KG1 (cell line): ENCODE results near the gene CEP85L.
"Not testable (repeated sequence)": the region's sequence is repeated elsewhere in the genome, so short reads cannot be mapped to it uniquely, and the experiment has no call there.

Experiments
- DNase-seq: peaks from one replicate; lab custom pipeline; 2025; lab: John Stamatoyannopoulos, UW

CEP85L gene

DNA sequence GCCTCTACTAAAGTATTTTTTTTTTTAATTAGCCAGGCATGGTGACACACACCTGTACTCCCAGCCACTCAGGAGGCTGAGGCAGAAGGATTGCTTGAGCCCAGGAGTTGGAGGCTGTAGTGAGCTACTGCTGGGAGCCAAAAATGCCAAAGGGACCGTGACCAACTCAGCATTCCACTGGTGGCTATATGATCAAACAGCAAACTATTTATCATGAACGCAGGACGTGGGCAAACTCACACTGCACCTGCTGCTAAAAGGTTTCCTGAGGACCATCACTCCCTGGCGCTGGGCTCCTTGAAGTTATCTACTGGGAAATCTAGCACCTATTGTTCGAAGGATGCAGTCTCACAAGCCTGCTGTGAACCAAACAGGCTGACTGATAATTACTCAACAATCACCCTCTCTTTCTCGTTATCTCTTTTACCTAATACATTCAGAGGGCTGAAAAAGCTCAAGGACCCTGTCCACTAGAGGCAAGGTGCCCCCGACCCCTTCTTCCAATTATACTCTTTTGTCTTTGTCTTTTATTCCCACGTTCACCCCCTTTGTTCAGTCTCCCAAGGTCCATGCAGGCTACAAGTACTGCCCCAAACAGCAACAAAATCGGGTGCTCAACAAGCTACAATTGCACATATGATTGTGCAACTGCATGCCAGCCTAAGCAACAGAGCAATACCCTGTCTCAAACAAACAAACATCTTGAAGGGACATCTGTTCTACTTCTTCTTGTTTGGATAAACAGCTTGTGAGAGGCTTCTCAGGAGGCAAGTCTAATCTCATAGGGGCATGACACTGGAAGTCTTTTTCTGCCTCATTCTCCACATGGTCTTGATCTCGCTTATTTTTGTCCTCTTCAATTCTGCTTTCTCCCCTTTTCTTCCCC, 151.0 kb downstream of the CEP85L start:
- no peak for DNase-seq

DNA sequence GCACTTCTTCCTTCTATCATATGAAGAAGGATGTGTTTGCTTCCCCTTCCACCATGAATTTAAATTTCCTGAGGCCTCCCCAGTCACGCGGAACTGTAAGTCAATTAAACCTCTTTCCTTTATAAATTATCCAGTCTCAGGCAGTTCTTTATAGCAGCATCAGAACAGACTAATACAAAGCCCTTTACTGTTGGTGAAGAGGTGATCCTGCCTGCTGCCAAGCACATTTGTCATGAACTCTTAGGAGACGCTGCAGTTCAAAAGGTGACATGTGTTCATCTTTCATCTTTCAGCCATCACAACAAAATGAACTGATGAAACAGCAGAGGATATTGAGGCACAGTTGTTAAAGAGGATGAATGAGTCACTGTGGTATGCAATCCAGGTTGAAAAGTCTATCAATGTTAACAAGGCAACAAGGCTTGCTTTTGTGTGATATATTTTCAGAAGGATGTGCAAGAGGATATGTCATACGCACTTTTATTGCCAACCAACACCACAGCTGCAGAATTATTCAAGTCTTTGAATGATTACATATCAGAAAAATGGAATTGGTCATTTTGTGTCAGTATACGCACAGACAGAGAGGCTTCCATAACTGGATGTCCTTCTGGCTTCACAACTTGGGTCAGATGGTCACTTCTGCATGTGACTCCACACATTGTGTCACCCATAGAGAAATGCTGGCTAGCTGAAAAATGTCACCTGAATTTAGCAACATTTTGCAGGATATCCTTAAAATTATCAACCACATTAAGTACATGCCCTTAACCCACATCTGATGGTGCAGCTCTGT, 155.7 kb downstream of the CEP85L start:
- DNase-seq, result no peak

DNA sequence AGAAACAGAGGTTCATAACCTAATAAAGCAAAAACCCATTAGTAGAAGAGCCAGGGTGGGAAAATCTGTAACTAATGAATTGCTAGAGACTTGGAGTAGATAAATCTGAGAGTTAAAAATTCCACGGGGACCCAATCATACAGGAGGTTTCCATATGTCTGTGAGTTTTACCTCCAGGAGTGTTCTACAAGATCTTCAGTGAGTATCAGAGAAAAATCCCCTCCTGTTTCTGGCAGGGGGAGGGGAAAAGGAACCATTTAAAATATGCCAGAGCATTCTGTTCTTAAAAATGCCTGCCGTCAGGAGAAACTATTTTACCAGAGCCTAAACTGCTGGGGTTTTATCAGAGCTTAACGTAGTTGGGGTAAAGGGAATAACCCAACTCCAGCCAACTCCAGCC, 157.3 kb downstream of the CEP85L start:
- DNase-seq, result no peak

DNA sequence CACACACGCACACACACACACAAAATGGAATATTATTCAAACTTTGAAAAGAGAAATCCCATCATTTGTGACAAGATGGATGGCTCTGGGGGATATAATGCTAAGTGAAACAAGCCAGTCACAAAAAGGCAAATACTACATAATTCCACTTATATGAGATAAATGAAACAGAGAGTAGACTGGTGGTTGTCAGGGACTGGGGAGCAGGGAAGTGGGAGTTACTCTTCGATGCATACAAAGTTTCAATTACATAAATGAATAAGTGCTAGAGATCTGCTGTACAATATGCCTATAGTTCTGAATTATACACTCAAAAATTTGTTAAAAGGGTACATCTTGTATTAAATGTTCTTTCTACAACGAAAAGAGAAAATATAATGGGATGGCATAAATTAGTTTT, 161.4 kb downstream of the CEP85L start:
- DNase-seq, result no peak

DNA sequence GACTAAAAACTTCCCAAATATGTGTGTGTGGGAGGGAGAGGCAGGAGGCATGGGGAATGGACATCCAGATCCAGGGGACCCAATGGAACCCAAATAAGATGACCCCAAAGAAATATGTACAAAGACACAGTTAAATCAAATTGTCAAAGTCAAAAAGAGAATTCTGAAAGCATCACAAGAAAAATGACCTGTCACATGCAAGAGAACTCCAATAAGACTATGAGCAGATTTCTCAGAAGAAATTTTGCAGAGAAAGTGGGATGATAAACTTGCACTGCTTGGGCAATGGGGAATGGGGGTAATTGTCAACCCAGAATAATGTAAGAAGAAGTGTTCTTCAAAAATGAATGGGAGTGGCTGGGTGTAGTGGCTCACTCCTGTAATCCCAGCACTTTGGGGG, 162.8 kb downstream of the CEP85L start:
- DNase-seq, result no peak

DNA sequence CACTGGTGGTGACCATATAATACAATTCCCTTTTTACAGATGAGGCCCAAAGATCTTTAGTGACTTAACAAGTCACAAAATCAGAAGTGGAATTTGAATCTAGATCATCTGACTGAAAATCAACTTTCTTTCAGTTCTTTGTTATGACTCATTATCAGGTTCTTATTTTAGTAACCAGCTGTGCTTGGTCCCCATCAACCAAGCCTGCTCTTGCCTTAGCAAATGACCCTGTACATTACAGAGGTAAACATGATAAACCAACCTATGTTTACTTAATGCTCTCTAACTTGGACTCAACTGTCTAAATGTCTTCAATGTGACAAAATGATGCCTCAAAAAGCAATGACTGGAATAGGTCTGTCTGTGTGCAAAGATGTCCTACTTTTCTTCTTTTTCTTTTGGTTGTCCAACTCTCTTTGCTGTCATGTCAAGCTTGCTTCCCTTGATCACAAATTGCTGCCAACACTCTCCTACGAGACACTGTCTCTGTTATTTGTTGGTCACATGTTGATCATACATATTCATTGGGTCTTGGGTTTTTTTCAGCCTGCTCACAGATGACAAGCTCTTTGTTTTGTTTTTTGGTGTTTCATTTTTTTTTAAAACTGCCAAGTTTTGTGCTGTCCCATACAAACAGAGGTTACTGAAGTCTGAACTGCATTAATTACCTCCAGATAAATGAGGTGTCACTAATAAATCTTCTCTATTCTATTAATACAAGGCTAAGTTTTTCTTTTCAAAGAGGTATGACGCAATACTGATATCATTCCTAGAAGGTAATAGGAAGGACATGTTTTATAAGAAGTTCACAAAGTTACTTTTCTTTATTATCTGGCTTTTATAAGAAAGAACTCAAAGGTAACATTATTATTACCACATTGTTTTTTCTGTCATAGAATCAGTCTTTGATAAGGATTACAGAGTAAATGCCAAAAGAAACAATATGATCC, 165.5 kb downstream of the CEP85L start:
- no peak for DNase-seq

DNA sequence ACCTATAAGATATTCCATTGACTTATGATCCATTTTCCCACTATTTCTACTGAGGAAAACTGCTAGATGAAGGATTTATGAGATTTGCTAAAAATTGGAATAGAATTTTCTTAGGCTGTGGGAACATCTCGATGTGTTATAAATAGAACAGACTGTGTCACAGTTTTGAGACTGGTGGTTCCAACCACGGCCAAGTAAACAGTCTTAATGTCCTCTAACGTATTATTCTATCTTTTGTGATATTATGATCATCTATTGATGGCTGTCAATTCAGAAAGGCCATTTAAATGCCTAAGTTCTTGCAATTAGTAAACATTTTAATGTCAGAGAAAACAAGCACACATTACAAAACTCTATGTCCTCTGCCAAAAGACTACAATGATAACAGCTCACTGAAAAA, 174.8 kb downstream of the CEP85L start:
- DNase-seq, result no peak

DNA sequence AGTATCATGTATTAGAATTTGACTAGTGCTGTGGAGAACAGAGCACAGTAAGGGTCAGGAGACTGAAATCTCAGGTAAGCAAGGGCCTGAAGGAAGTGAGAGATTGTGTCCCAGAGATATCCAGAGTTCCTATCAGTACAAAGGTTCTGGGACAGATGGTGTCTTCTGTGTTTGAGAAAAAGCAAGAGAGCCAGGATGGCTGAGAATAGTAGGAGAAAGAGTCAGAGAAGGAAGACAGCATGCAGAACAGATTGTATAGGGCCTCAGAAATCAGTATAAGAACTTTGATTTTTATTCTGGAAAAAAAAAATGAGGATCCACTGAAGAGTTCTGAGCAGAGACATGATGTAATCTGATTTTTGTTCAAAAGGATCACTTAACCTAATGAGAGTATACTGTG, 178.1 kb downstream of the CEP85L start:
- no peak for DNase-seq

DNA sequence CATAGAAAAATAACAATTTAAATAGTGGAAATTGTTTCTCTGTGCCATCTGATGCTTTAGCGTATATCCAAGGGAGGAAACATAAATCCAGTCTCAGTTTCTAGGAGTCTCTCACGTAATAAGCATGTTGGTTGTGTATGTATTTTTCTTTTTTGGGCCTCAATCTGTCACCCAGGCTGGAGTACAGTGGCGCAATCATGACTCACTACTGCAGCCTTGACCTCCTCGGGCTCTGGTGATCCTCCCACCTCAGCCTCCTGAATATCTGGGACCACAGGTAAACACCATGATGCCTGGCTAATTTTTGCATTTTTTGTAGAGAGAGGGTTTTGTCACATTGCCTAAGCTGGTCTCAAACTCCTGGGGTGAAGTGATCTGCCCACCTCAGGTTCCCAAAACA, 181.9 kb downstream of the CEP85L start:
- DNase-seq, result no peak

DNA sequence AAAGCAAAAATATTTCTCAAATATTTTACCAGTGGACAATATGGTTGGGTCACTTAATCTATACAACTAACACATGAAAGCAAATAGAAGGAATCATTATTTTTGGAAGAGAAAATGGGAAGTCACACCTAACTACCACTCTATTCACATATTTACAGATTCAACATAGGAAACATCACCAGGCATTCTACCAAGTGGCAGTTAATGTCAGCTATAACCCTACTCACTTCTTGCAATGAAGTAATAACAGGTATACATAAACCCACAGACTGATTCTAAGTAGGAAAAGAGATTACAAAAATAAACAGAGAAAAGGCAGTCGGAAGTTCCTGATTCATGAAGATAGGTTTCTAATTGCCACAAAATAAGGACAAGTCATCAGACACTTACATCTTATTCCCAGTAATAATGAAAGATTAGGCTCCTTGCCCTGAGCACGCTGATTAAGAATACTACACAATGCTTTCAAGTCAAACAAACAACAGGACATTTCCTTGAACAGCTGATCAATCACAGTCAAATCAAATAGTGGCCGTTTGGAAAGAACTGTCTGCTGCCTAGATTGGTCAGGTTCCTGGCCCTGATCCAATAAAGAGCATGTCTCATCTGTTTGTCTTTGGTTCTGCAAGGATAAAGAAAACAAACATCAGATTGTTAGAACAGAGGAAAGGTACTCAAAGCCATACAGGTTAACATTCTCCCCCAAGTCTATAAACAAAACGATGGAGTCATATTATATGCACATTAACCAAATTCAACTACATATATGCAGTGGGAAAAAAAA, 182.5 kb downstream of the CEP85L start:
- no peak for DNase-seq

DNA sequence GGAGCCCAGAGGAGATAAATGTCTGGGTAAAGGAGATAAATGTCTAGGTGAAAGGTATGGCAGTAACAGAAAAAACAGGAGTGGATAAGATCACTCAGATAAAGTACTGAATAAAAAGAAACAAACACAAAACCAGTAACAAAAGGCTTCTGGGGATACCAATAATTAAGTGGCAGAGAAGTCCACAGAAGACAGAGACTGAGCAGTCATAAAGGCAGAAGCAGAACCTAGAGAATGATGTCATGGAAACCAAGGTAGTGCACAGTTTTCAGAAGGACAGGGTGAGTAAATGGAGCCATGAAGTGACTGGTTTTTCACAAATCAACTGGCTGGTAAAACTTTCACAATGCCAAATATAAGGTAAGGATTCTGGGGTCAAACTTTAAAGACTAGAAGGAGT, 184.2 kb downstream of the CEP85L start:
- no peak for DNase-seq

DNA sequence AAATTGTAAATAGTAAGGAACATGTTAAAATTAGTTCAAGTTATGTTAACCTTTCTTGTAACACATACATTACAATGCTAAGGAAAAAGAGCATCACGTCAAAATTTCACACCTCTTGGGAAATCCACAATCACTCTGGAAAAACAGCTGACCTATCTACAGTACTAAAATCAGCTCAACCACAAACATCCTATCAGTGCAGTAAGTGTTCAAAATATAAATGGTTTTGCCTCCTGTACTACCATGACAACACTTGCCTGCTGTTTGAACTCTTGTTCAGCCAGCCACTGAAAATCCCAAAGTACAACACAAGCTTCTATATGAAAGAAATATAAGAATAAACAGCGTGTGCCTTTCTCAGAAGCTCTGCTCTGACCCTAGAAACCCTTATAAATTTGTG, 186.8 kb downstream of the CEP85L start:
- DNase-seq, result no peak

DNA sequence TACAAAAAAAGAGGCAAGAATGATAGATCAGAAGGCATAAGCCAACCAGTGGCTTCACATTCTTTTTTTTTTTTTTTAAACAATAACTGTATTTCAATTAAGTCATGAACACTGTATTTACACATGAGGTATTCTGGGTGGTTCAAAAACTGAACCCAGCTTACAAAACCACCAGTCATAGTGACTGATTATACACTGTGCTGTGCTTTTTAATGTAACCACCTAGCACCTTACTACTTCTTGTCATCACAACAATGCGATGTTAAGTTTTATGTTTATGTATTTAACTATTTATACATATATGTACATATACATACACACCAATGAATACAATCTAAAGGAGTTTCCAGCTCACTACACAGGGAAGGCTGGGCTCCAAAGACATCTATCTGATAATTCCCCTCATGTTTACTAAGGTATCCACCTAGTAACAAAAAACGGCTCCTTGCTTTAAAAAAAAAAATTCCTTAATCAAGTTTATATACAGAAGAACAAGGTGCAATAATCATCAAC, 190.4 kb downstream of the CEP85L start:
- no peak for DNase-seq

DNA sequence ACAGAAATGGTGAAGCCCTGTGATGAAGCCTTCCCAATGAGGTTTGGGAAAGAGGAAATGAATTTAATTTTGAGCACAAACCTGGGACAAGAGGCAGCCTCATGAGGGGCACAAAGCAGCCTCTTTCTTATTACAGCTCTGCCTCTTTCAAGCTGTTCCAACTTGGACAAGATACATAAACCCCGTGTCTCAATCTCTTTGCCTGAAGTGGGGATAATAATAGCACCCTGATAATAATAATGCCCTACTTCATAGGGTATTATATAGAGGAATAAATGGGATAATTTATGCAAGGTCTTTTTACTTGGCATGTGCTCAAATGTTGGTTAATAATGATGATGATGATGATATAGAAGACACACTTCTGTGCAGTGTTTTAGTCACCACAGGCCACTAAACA, 194.4 kb downstream of the CEP85L start:
- no peak for DNase-seq

DNA sequence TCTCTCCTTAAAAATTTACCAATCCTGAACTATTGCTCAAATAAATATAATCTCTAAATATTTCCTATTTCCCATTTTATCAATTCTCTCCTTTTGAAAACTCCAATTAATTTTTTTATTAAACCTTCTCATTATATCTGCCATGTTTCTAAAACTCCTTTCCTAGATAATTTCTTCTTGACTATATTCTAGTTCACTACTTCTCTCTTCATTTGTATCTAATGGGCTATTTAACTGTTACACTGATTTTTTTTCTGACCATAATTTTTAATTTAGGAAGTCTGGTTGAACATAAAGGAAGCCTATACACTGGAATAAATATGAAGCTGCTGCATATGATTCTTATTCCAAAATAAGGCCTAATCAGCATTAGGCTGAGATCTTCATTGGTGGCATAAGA, 199.6 kb downstream of the CEP85L start:
- no peak for DNase-seq

DNA sequence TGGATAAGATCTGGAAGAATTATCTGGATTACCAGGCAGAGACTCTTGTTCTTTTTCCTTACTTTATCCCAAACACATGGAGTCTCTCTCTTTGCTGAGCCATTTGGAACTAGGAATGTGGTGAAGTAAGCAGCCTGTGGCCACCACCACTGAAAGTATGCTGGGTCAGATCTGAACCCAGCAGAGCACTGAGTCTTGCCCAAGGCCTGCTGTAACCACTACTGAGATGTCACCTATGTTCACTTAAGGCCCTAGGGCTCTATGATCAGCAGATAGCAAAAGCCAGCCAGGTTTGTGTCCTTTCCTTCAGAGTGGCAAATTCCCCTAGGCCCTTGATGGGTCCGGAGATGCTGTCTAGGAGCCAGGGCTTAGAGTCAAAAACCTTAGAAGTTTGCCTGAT, 206.6 kb downstream of the CEP85L start:
- DNase-seq, result no peak

DNA sequence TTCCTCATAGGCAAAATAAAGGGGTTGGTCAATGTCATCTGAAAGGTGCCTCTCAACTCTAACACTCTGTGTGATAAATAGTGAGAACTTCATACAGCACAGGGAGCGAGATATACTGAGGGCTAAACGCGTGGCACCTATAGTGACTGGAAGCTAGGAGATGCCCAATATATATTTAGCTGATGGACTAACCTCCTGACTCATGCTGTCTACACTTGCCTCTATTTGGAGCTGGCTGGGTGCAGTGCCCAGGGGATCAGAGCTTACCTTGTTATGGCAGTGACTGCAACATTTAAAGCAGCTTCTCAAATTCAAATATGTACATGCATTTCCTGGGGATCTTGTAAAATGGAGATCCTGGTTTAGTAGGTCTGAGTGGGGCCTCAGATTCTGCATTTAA, 214.9 kb downstream of the CEP85L start:
- DNase-seq, result no peak

DNA sequence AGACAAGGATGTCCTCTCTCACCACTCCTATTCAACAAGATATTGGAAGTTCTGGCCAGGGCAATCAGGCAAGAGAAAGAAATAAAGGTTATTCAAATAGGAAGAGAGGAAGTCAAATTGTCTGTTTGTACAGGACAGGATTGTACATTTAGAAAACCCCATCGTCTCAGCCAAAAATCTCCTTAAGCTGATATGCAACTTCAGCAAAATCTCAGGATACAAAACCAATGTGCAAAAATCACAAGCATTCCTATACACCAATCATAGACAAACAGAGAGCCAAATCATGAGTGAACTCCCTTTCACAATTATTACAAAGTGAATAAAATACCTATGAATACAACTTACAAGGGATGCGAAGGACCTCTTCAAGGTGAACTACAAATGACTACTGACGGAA, 217.2 kb downstream of the CEP85L start:
- DNase-seq, result not testable (repeated sequence)

DNA sequence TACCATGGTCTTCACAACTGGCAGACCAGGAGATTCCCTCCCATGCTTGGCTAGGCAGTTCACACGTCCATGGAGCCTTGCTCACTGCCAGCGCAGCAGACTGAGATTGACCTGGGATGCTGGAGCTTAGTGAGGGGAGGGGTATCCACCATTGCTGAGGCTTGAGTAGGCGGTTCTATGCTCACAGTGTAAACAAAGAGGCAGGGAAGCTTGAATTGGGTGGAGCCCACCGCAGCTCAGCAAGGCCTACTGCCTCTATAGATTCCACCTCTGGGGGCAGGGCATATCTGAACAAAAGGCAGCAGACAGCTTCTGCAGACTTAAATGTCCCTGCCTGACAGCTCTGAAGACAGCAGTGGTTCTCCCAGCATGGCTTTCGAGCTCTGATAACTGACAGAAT, 230.1 kb downstream of the CEP85L start:
- not testable (repeated sequence) for DNase-seq

DNA sequence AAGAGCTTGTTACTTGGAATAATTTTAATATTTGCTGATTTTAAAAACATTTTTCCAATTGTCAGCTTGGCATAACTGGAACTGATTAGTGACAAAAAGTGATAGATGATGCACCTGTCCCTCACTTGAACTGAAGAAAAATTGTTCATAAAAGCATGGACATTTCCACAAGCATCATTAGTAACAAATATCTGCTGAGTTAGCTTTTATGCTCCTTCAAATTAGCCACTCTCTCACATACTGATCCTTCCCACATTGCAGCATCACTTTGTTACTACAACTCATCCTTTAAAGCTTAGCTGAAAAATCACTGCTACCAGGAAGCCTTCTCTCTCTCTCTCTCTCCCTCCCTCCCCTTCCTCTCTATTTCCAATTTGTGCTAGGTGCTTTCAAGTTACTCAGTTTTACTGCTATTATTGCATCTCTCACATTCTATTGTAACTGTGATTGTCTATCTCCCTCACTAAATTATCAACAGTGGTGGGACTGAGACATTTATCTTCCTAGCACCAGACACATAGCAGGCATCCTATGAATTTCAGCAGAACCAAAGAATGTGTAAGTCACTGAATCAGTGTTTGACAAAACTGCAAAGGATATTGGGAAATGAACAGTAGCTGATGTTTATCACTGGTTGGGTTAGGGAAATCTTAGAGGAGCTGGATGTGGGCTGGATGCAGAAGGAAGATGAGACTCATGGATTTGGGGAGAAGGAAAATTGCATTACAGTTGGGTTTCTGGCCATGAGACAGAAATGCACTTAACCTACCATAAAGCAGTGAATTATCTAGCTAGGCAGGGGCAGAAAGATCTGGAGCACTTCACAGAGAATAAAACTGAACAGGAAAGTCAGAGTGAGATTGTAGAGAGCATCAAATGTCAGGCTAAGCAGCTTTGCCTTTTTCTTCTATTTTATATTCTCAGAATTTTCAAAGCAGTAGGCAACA, 231.7 kb downstream of the CEP85L start:
- no peak for DNase-seq
